GM12878 (cell line): Measurements from ENCODE around the gene SSPN. TPM values are rescaled to one million over a fixed set of nuclear protein-coding genes. Genes with fewer than 3 reads are reported as not detected.

Experiments
- ATAC-seq: fragments of 200-7000 bp; cut with Tn5 transposase; 3 replicates; pipeline ENCODE4 v1.9.1; 2020; ENCODE audit warnings: mild to moderate bottlenecking, moderate library complexity
- BruUV-seq: library from RNA; stranded (reverse); fragments of 400-500 nt; replicated peaks from 2 replicates; lab custom pipeline; 2021; lab: Mats Ljungman, UMichigan
- CTCF ChIA-PET: fragments of 300-600 bp; sonication (Branson Sonifier 250); formaldehyde crosslinking; extraction: SDS; loops from one replicate; lab custom pipeline; 2021; ENCODE audit warnings: inconsistent platforms; lab: Yijun Ruan, JAX
- POLR2A ChIA-PET: fragments of 350-600 bp; formaldehyde crosslinking; extraction: SDS; loops from one replicate; lab custom pipeline; 2021; ENCODE audit warnings: inconsistent platforms; lab: Charles Lee
- RAD21 ChIA-PET: fragments of 300-600 bp; sonication (Branson Sonifier 250); formaldehyde crosslinking; loops from one replicate; lab custom pipeline; 2023; ENCODE audit warnings: antibody characterized with exemption; ENCODE audit not compliant: unreplicated experiment; lab: Charles Lee
- SMC1A ChIA-PET: fragments of 300-600 bp; sonication (Branson Sonifier 250); formaldehyde crosslinking; loops from one replicate; lab custom pipeline; 2023; ENCODE audit not compliant: unreplicated experiment, uncharacterized antibody; lab: Charles Lee
- DNase-seq: peaks from one replicate; pipeline ENCODE4 v3.0.0-alpha.2; 2011; ENCODE audit warnings: low read depth, low spot score
- FAIRE-seq: peaks from 3 replicates; lab custom pipeline; 2011; peaks lifted over from hg19 to GRCh38; lab: Jason Lieb, UNC
- H2AFZ ChIP-seq: 2 replicates; pipeline ENCODE4 v1.6.0; 2011; ENCODE audit warnings: low read depth, low read length, control low read depth; ENCODE audit not compliant: control insufficient read depth
- H3K27ac ChIP-seq: 2 replicates; pipeline ENCODE4 v1.5.1; 2011; ENCODE audit warnings: control low read depth; ENCODE audit not compliant: control insufficient read depth, insufficient read depth
- H3K27me3 ChIP-seq, 2 experiments: replicated peaks in 1 of 2; 2 replicates each; pipeline versions ENCODE4 v1.6.0 to v1.6.1; 2011; ENCODE audit warnings: low read length in 1 of 2; ENCODE audit not compliant: control insufficient read depth in 2 of 2, insufficient read depth in 2 of 2
- H3K36me3 ChIP-seq, 2 experiments: 2 replicates each; pipeline ENCODE4 v1.5.1; 2011; ENCODE audit warnings: low read length in 1 of 2; ENCODE audit not compliant: control insufficient read depth in 2 of 2, insufficient read depth in 2 of 2
- H3K4me1 ChIP-seq: 2 replicates; pipeline ENCODE4 v1.6.1; 2011; ENCODE audit warnings: mild to moderate bottlenecking, low read length, moderate library complexity, mixed read lengths; ENCODE audit not compliant: control insufficient read depth, insufficient read depth
- H3K4me2 ChIP-seq: 2 replicates; pipeline ENCODE4 v1.6.0; 2011; ENCODE audit warnings: control low read depth; ENCODE audit not compliant: control insufficient read depth, insufficient read depth
- H3K4me3 ChIP-seq: fragments of 200-600 bp; sonication (generic); 2 replicates; pipeline ENCODE4 v1.5.1; 2016
- H3K79me2 ChIP-seq: 2 replicates; pipeline ENCODE4 v1.6.0; 2011; ENCODE audit warnings: low read length; ENCODE audit not compliant: control insufficient read depth, insufficient read depth
- H3K9ac ChIP-seq: 2 replicates; pipeline ENCODE4 v1.8.0; 2011; ENCODE audit warnings: low read length, control low read depth, mixed read lengths; ENCODE audit not compliant: control insufficient read depth, insufficient read depth
- H3K9me3 ChIP-seq: replicated peaks from 3 replicates; pipeline ENCODE4 v1.5.1; 2011; ENCODE audit warnings: mild to moderate bottlenecking, low read length; ENCODE audit not compliant: control insufficient read depth, insufficient read depth
- H4K20me1 ChIP-seq: 2 replicates; pipeline ENCODE4 v1.6.0; 2011; ENCODE audit not compliant: control insufficient read depth, insufficient read depth
- ASH2L ChIP-seq: fragments of 300-600, 200-600 bp; sonication (generic); IDR thresholded peaks from 2 replicates; pipeline ENCODE4 v1.6.1; 2017; ENCODE audit warnings: low read depth, mild to moderate bottlenecking, borderline replicate concordance
- EP300 ChIP-seq, 2 experiments: fragments of 150-350 bp in 1 of 2; IDR thresholded peaks; 2 replicates each; pipeline ENCODE4 v1.6.1; 2011 to 2012; ENCODE audit warnings: low read depth in 2 of 2, low read length in 2 of 2, borderline replicate concordance in 1 of 2, improper control_type of control experiment in 1 of 2, inconsistent platforms in 1 of 2; ENCODE audit not compliant: control insufficient read depth in 1 of 2
- ESRRA ChIP-seq: IDR thresholded peaks from 2 replicates; pipeline ENCODE4 v1.6.1; 2012; ENCODE audit warnings: mild to moderate bottlenecking, low read length, improper control_type of control experiment
- EZH2 ChIP-seq: IDR thresholded peaks from 2 replicates; pipeline ENCODE4 v1.6.1; 2012; ENCODE audit warnings: low read depth, mild to moderate bottlenecking, control low read depth, inconsistent platforms, low read length, borderline replicate concordance; ENCODE audit not compliant: control insufficient read depth
- KAT2A ChIP-seq: conservative IDR thresholded peaks from 2 replicates; pipeline ENCODE4 v1.6.1; 2011; ENCODE audit warnings: low read depth, low read length; ENCODE audit not compliant: control insufficient read depth
- KLF5 ChIP-seq: fragments of 450-650 bp; IDR thresholded peaks from 2 replicates; pipeline ENCODE4 v1.6.1; 2014; ENCODE audit warnings: mild to moderate bottlenecking; ENCODE audit not compliant: partially characterized antibody
- MTA2 ChIP-seq: fragments of 450-650 bp; IDR thresholded peaks from 2 replicates; pipeline ENCODE4 v1.6.1; 2016; ENCODE audit warnings: low read depth, mild to moderate bottlenecking, moderate library complexity
- PRDM15 ChIP-seq: fragments of 450-650 bp; formaldehyde crosslinking; IDR thresholded peaks from 2 replicates; pipeline ENCODE4 v1.4.0; 2020; ENCODE audit warnings: mild to moderate bottlenecking, moderate library complexity
- SMARCA5 ChIP-seq: fragments of 450-650 bp; IDR thresholded peaks from 2 replicates; pipeline ENCODE4 v1.6.1; 2017; ENCODE audit warnings: mild to moderate bottlenecking
- SMC3 ChIP-seq: IDR thresholded peaks from 2 replicates; pipeline ENCODE4 v1.6.1; 2011; ENCODE audit warnings: low read length, improper control_type of control experiment, borderline replicate concordance
- SPI1 ChIP-seq: IDR thresholded peaks from 2 replicates; pipeline ENCODE4 v1.6.1; 2011; ENCODE audit warnings: low read depth, mild to moderate bottlenecking, low read length, moderate library complexity, borderline replicate concordance; ENCODE audit not compliant: insufficient read depth
- TARDBP ChIP-seq: IDR thresholded peaks from 2 replicates; pipeline ENCODE4 v1.6.1; 2016; ENCODE audit warnings: borderline replicate concordance
- TCF3 ChIP-seq: IDR thresholded peaks from 2 replicates; pipeline ENCODE4 v1.6.1; 2012; ENCODE audit warnings: low read depth, mild to moderate bottlenecking, low read length, borderline replicate concordance; ENCODE audit not compliant: insufficient read depth
- YBX1 ChIP-seq: fragments of 450-650 bp; IDR thresholded peaks from 2 replicates; pipeline ENCODE4 v1.6.1; 2016; ENCODE audit warnings: antibody characterized with exemption
- ZZZ3 ChIP-seq: IDR thresholded peaks from 2 replicates; pipeline ENCODE4 v1.6.1; 2011; ENCODE audit warnings: low read depth; ENCODE audit not compliant: control insufficient read depth, insufficient read length
- WGBS: methylation state at CpG from one replicate; pipeline ENCODE4 v1.1.6; 2016; ENCODE audit warnings: low lambda C conversion rate; ENCODE audit not compliant: insufficient replicate concordance, insufficient coverage; ENCODE audit errors: missing lambda C conversion rate; 5-methylcytosine and 5-hydroxymethylcytosine counted together
- in situ Hi-C: fragments of 300-500 bp; cut with MboI; formaldehyde crosslinking; loops from 9 replicates; pipeline ENCODE4 v1.14.3; 2018; ENCODE audit warnings: mixed read lengths
- intact Hi-C: fragments of 100-400 bp; cut with micrococcal nuclease; formaldehyde crosslinking; loops from one replicate; pipeline ENCODE4 v1.14.2; 2022; ENCODE audit not compliant: unreplicated experiment
- polyA plus RNA-seq, 11 experiments: library from polyadenylated mRNA; depleted of rRNA in 4 of 11; unstranded in 6 of 11; stranded (reverse) in 5 of 11; fragments of >200 nt; fragmentation: Nextera tagmentation in 4 of 11; fragmentation: Illumina TruSeq in 1 of 11; extraction: Ambion mirVana in 4 of 11; extraction: Trizol in 1 of 11; gene quantifications; 1 replicate in 1 of 11; 2 replicates in 10 of 11; pipeline versions ENCODE4 v1.2.1 to v1.2.3, GENCODE V29; 2011 to 2016; ENCODE audit warnings: inconsistent platforms in 2 of 11, missing spikeins in 2 of 11, low read depth in 1 of 11
- total RNA-seq, 4 experiments: library from RNA; depleted of rRNA in 3 of 4; stranded (reverse); fragments of >200 nt in 3 of 4; fragmentation: Illumina TruSeq in 1 of 4; extraction: Trizol in 1 of 4; gene quantifications; 2 replicates each; pipeline versions ENCODE4 v1.2.1 to v1.2.3, GENCODE V29; 2013 to 2021
- TF ChIP-seq, protein P1 (sequence below): fragments of 450-650 bp; IDR thresholded peaks from 2 replicates; pipeline ENCODE4 v1.6.1; 2017; ENCODE audit warnings: mild to moderate bottlenecking, moderate library complexity

The SSPN gene
- total and polyA plus RNA-seq, 10 of the 15 experiments (the other 5 are each of a cell fraction or from before 2014, with no cell fraction given): 0.04 to 0.41 (median 0.28) TPM; not detected in 5

DNA sequence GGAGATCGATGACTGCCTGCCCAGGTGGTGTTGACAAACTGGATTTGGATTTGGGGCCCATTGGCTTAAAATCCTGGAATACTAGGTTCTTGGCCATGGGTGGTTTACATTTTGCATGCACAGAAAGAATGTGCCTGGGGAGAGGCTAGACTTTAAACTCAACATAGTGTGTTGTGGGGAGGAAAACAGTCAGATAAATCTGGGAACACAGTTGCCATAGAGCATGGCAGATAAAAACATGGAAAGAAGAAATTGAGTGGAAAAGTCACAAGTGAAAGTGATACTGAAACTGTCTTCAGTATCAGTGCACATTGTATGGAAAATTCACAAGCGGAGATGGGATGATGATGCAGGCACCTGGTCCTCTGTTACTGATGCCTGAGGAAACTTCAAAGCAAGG, 95.2 kb downstream of the SSPN start:
- Histone ChIP-seq H3K9ac (no peak overlapping the region), H4K20me1 (no peaks in the 10 kb centered on the region), H3K27ac (no peak overlapping the region), H3K36me3 (no peaks in the 10 kb centered on the region), H3K4me2 (no peak overlapping the region), H3K4me1 (no peaks in the 10 kb centered on the region), H3K9me3 (no peaks in the 10 kb centered on the region), H3K27me3 (no peaks in the 10 kb centered on the region; a peak in 2 of 4 replicates), H3K4me3 (no peak overlapping the region), H2AFZ (no peak overlapping the region), H3K79me2 (no peaks in the 10 kb centered on the region)
- intact Hi-C loops (no loop called here), in situ Hi-C loops (no loop called here)
- ATAC-seq (no peak), FAIRE-seq (no peak), DNase-seq (no peak)
- BruUV-seq: no TSS peak
- ChIA-PET POLR2A (interaction anchor here (1.0 to 1.5 kb wide), 2 partner anchors 14 to 15 kb away, joined by 3 read pairs; no protein-coding TSS in a partner anchor), SMC1A (interaction anchor here (0.6 to 6.4 kb wide), 5 partner anchors 7 to 103 kb away, joined by 3 to 42 read pairs (median 4); no protein-coding TSS in a partner anchor), CTCF (interaction anchor here (1.9 kb wide), 1 partner anchor 8 kb away, joined by 9 read pairs; no protein-coding TSS in a partner anchor), RAD21 (no interaction called here)
- WGBS: 86% methylated on average over 2 of the region's 2 CpGs
- TF ChIP-seq KAT2A: no peak
- no peak for TF ChIP-seq ASH2L
- no peak for TF ChIP-seq EP300 (IDR thresholded peaks at IDR 0.05; ENCODE audit: borderline replicate concordance in 1 of 2, control insufficient read depth in 1 of 2, low read depth in 2 of 2, low read length in 2 of 2)
- TF ChIP-seq MTA2: no peak
- TF ChIP-seq, protein P1, sequence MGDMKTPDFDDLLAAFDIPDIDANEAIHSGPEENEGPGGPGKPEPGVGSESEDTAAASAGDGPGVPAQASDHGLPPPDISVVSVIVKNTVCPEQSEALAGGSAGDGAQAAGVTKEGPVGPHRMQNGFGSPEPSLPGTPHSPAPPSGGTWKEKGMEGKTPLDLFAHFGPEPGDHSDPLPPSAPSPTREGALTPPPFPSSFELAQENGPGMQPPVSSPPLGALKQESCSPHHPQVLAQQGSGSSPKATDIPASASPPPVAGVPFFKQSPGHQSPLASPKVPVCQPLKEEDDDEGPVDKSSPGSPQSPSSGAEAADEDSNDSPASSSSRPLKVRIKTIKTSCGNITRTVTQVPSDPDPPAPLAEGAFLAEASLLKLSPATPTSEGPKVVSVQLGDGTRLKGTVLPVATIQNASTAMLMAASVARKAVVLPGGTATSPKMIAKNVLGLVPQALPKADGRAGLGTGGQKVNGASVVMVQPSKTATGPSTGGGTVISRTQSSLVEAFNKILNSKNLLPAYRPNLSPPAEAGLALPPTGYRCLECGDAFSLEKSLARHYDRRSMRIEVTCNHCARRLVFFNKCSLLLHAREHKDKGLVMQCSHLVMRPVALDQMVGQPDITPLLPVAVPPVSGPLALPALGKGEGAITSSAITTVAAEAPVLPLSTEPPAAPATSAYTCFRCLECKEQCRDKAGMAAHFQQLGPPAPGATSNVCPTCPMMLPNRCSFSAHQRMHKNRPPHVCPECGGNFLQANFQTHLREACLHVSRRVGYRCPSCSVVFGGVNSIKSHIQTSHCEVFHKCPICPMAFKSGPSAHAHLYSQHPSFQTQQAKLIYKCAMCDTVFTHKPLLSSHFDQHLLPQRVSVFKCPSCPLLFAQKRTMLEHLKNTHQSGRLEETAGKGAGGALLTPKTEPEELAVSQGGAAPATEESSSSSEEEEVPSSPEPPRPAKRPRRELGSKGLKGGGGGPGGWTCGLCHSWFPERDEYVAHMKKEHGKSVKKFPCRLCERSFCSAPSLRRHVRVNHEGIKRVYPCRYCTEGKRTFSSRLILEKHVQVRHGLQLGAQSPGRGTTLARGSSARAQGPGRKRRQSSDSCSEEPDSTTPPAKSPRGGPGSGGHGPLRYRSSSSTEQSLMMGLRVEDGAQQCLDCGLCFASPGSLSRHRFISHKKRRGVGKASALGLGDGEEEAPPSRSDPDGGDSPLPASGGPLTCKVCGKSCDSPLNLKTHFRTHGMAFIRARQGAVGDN: no peak
- no peak for TF ChIP-seq YBX1
- TF ChIP-seq PRDM15 (CRISPR knock-in tag): no peak
- TF ChIP-seq TCF3: no peak
- no peak for TF ChIP-seq SMC3
- TF ChIP-seq TARDBP: no peak
- TF ChIP-seq SMARCA5: no peak
- no peak for TF ChIP-seq EZH2
- TF ChIP-seq ESRRA: no peak
- no peak for TF ChIP-seq ZZZ3
- TF ChIP-seq KLF5: no peak
- no peak for TF ChIP-seq SPI1
